MCF 10A (cell line): Measurements from ENCODE around the gene ERN2. TPM values are rescaled to one million over a fixed set of nuclear protein-coding genes. Genes with fewer than 3 reads are reported as not detected.
"Not testable (repeated sequence)": the region's sequence is repeated elsewhere in the genome, so short reads cannot be mapped to it uniquely, and the experiment has no call there.

ENCODE experiments used
- BruUV-seq: library from RNA; stranded (reverse); fragments of 400-500 nt; replicated peaks from 2 replicates; lab custom pipeline; 2021; lab: Mats Ljungman, UMichigan
- CTCF ChIA-PET: fragments of 300-600 bp; sonication (Branson Sonifier 250); formaldehyde crosslinking; extraction: SDS; loops from one replicate; lab custom pipeline; 2021; ENCODE audit warnings: antibody characterized with exemption, inconsistent platforms; lab: Yijun Ruan, JAX
- POLR2A ChIA-PET: fragments of 300-600, 350-650 bp; sonication (Branson Sonifier 250); formaldehyde crosslinking; extraction: SDS; loops from one replicate; lab custom pipeline; 2020; ENCODE audit warnings: antibody characterized with exemption, inconsistent platforms; lab: Yijun Ruan, JAX
- DNase-seq: peaks from one replicate; pipeline ENCODE4 v3.0.0-alpha.2; 2018; ENCODE audit not compliant: unreplicated experiment
- H3K27ac Mint-ChIP-seq: one replicate; pipeline ENCODE4 v1.8.0; 2022; ENCODE audit warnings: mild to moderate bottlenecking, low read depth, mixed read lengths; ENCODE audit not compliant: unreplicated experiment
- H3K27me3 Mint-ChIP-seq: one replicate; pipeline ENCODE4 v1.8.0; 2022; ENCODE audit warnings: mixed read lengths; ENCODE audit not compliant: insufficient read depth, unreplicated experiment
- H3K36me3 Mint-ChIP-seq: one replicate; pipeline ENCODE4 v1.8.0; 2022; ENCODE audit warnings: mild to moderate bottlenecking, moderate library complexity, mixed read lengths; ENCODE audit not compliant: insufficient read depth, unreplicated experiment
- H3K4me1 Mint-ChIP-seq: one replicate; pipeline ENCODE4 v1.8.0; 2022; ENCODE audit warnings: mixed read lengths; ENCODE audit not compliant: insufficient read depth, unreplicated experiment
- H3K4me3 Mint-ChIP-seq: one replicate; pipeline ENCODE4 v1.8.0; 2022; ENCODE audit warnings: mild to moderate bottlenecking, moderate library complexity, mixed read lengths; ENCODE audit not compliant: unreplicated experiment
- H3K9me3 Mint-ChIP-seq: one replicate; pipeline ENCODE4 v1.8.0; 2022; ENCODE audit warnings: mixed read lengths; ENCODE audit not compliant: unreplicated experiment
- CTCF ChIP-seq: fragments of 200-600 bp; IDR thresholded peaks from one replicate; pipeline ENCODE4 v1.8.0; 2022; ENCODE audit warnings: antibody characterized with exemption, mild to moderate bottlenecking; ENCODE audit not compliant: unreplicated experiment
- intact Hi-C: fragments of 100-400 bp; cut with micrococcal nuclease; formaldehyde crosslinking; loops from 2 replicates; pipeline ENCODE4 v1.14.1; 2022
- total RNA-seq: library from RNA; stranded (reverse); gene quantifications from 2 replicates; pipeline ENCODE4 v1.2.3, GENCODE V29; 2022

Gene ERN2
- total RNA-seq, 1 experiment from 2014 or later, result not detected

GRCh38 chr16:23726710-23727109, 13.7 kb upstream of the ERN2 start:
- H3K27ac Mint-ChIP-seq, result no peak overlapping the region
- no peaks in the 10 kb centered on the region for H3K36me3 Mint-ChIP-seq
- peaks cover 14% of the 10 kb centered on the region for H3K4me1 Mint-ChIP-seq
- intact Hi-C loops, result loop anchor here (2.0 kb wide), 1 partner anchor 48 kb away; the partner anchor contains the start of gene PLK1
- H3K4me3 Mint-ChIP-seq, result no peak overlapping the region
- DNase-seq, result no peak
- no peak for TF ChIP-seq CTCF
- H3K9me3 Mint-ChIP-seq, result peaks cover 7% of the 10 kb centered on the region
- POLR2A ChIA-PET, result interaction anchor here (1.0 kb wide), 1 partner anchor 27 kb away, joined by 3 read pairs; no protein-coding TSS in a partner anchor
- CTCF ChIA-PET, result interaction anchor here (0.5 to 2.9 kb wide), 4 partner anchors 10 to 310 kb away, joined by 3 to 28 read pairs (median 7); partner anchors contain the start of gene PLK1
- BruUV-seq, result no TSS peak
- no peaks in the 10 kb centered on the region for H3K27me3 Mint-ChIP-seq

GRCh38 chr16:23724785-23725131, 11.7 kb upstream of the ERN2 start:
- no TSS peak for BruUV-seq
- Mint-ChIP-seq H3K4me3 (no peak overlapping the region), H3K36me3 (no peaks in the 10 kb centered on the region), H3K27me3 (no peaks in the 10 kb centered on the region), H3K4me1 (peaks cover 10% of the 10 kb centered on the region), H3K27ac (no peak overlapping the region), H3K9me3 (peaks cover 7% of the 10 kb centered on the region)
- intact Hi-C loops, result no loop called here
- ChIA-PET CTCF (interaction anchor here (0.6 to 2.2 kb wide), 3 partner anchors 10 to 312 kb away, joined by 3 to 8 read pairs (median 4); no protein-coding TSS in a partner anchor), POLR2A (interaction anchor here (1.0 kb wide), 1 partner anchor 48 kb away, joined by 3 read pairs; no protein-coding TSS in a partner anchor)
- no peak for TF ChIP-seq CTCF
- DNase-seq, result no peak

GRCh38 chr16:23724096-23724784, 11.2 kb upstream of the ERN2 start:
- no peak for DNase-seq
- Mint-ChIP-seq H3K4me1 (peaks cover 7% of the 10 kb centered on the region), H3K9me3 (peaks cover 7% of the 10 kb centered on the region), H3K27ac (no peak overlapping the region), H3K27me3 (no peaks in the 10 kb centered on the region), H3K36me3 (no peaks in the 10 kb centered on the region), H3K4me3 (no peak overlapping the region)
- BruUV-seq, result no TSS peak
- ChIA-PET CTCF (interaction anchor here (0.6 to 2.2 kb wide), 5 partner anchors 10 to 335 kb away, joined by 3 to 8 read pairs (median 4); no protein-coding TSS in a partner anchor), POLR2A (no interaction called here)
- TF ChIP-seq CTCF, result no peak
- intact Hi-C loops, result no loop called here

- H3K36me3 Mint-ChIP-seq, H3K4me3 Mint-ChIP-seq, BruUV-seq, intact Hi-C loops, POLR2A ChIA-PET, DNase-seq, H3K9me3 Mint-ChIP-seq, H3K27ac Mint-ChIP-seq, H3K27me3 Mint-ChIP-seq, H3K4me1 Mint-ChIP-seq: not testable (repeated sequence)
- CTCF ChIA-PET, result interaction anchor here (0.6 to 1.1 kb wide), 3 partner anchors 96 to 337 kb away, joined by 3 read pairs; no protein-coding TSS in a partner anchor
These were observed 9.7 kb upstream of the ERN2 start for GRCh38 chr16:23722613-23723240.
